ENCODE results near the gene CNTNAP2. TPM values are rescaled to one million over a fixed set of nuclear protein-coding genes. Genes with fewer than 3 reads are reported as not detected.
"Not testable (repeated sequence)": the region's sequence is repeated elsewhere in the genome, so short reads cannot be mapped to it uniquely, and the experiment has no call there.

CNTNAP2 gene
- total and polyA plus RNA-seq, 7 experiments from 2014 or later, result 0.02 to 0.48 (median 0.24) TPM; not detected in 2

- no peaks in the 10 kb centered on the region for H3K36me3 ChIP-seq (ENCODE audit: control insufficient read depth in 2 of 3, insufficient read depth in 3 of 3, low read length in 3 of 3)
- no peaks in the 10 kb centered on the region for H3K4me1 ChIP-seq (ENCODE audit: control insufficient read depth in 2 of 2, insufficient read depth in 2 of 2, low read length in 2 of 2)
- H3K27me3 Mint-ChIP-seq, result peaks cover 0 to 5% (median 4%) of the 10 kb centered on the region in 5 donors
- DNase-seq (no peak), ATAC-seq (no peak)
- no peak overlapping the region for H3K4me3 ChIP-seq (ENCODE audit: low read length)
- H3K27ac Mint-ChIP-seq, result no peak overlapping the region
- no peak overlapping the region for H3K27ac ChIP-seq (ENCODE audit: low read depth, low read length)
- no peak overlapping the region for H3K4me3 Mint-ChIP-seq
- ChIA-PET POLR2A (no interaction called here), CTCF (no interaction called here)
- peaks cover 0 to 1% (median 0%) of the 10 kb centered on the region in 7 donors for H3K4me1 Mint-ChIP-seq
- H3K36me3 Mint-ChIP-seq, result no peaks in the 10 kb centered on the region
- H3K9me3 Mint-ChIP-seq, result peaks cover 0 to 1% (median 0%) of the 10 kb centered on the region in 11 donors
- H3K9me3 ChIP-seq (ENCODE audit: control insufficient read depth in 2 of 3, low read length in 3 of 3), result no peaks in the 10 kb centered on the region
- intact Hi-C loops (cut with micrococcal nuclease), result no loop called here
- H3K27me3 ChIP-seq (ENCODE audit: control insufficient read depth in 2 of 2, insufficient read depth in 2 of 2, low read length in 2 of 2), result no peaks in the 10 kb centered on the region
These were observed 2325.6 kb downstream of the CNTNAP2 start for GRCh38 chr7:148442141-148442655.

GRCh38 chr7:148442933-148443332, 2326.3 kb downstream of the CNTNAP2 start:
- no peak overlapping the region for H3K4me3 Mint-ChIP-seq
- H3K27me3 Mint-ChIP-seq, result peaks cover 0 to 5% (median 4%) of the 10 kb centered on the region in 5 donors
- no peak overlapping the region for H3K27ac Mint-ChIP-seq
- CTCF ChIA-PET, result no interaction called here
- intact Hi-C loops (cut with micrococcal nuclease), result no loop called here
- Histone ChIP-seq H3K4me1 (ENCODE audit: control insufficient read depth in 2 of 2, insufficient read depth in 2 of 2, low read length in 2 of 2) (no peaks in the 10 kb centered on the region), H3K36me3 (ENCODE audit: control insufficient read depth in 2 of 3, insufficient read depth in 3 of 3, low read length in 3 of 3) (no peaks in the 10 kb centered on the region), H3K27me3 (ENCODE audit: control insufficient read depth in 2 of 2, insufficient read depth in 2 of 2, low read length in 2 of 2) (no peaks in the 10 kb centered on the region), H3K27ac (ENCODE audit: low read depth, low read length) (no peak overlapping the region), H3K9me3 (ENCODE audit: control insufficient read depth in 2 of 3, low read length in 3 of 3) (no peaks in the 10 kb centered on the region), H3K4me3 (ENCODE audit: low read length) (no peak overlapping the region)
- peaks cover 0 to 1% (median 0%) of the 10 kb centered on the region in 11 donors for H3K9me3 Mint-ChIP-seq
- no peak for ATAC-seq
- DNase-seq, result no peak
- POLR2A ChIA-PET, result no interaction called here
- peaks cover 0 to 2% (median 0%) of the 10 kb centered on the region in 7 donors for H3K4me1 Mint-ChIP-seq
- no peaks in the 10 kb centered on the region for H3K36me3 Mint-ChIP-seq

DNA sequence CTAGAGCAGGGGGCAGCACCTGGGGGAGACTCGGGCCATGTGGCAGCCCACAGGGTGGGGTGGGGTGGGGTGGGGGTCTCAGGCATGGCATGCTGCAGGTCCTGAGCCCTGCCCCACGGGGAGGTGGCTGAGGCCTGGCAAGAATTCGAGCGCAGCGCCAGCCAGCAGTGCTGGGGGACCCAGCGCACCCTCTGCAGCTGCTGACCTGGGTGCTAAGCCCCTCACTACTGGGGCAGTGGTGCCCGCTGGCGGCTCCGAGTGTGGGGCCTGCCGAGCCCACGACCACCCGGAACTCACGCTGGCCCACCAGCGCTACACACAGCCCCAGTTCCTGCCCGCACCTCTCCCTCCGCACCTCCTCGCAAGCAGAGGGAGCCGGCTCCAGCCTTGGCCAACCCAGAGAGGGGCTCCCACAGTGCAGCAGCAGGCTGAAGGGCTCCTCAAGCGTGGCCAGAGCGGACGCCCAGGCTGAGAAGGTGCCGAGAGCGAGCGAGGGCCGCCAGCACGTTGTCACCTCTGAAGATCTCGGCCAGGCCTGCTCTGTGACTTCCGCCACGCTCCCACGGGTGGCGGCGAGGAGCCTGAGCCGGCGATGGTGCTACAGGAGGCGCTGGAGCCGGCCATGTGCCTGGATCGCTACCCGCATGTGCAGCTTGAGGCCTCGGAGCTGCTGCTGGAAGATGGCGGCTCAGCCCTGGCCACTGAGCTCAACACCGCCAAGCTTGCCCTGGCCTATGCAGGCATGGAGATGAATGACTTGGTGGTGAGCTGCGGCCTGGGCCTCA, 2328.9 kb downstream of the CNTNAP2 start:
- POLR2A ChIA-PET, result no interaction called here
- CTCF ChIA-PET, result no interaction called here
- H3K4me1 Mint-ChIP-seq, result peaks cover 0 to 2% (median 0%) of the 10 kb centered on the region in 7 donors
- H3K4me3 Mint-ChIP-seq, result no peak overlapping the region
- Histone ChIP-seq H3K9me3 (ENCODE audit: control insufficient read depth in 2 of 3, low read length in 3 of 3) (no peaks in the 10 kb centered on the region), H3K4me1 (ENCODE audit: control insufficient read depth in 2 of 2, insufficient read depth in 2 of 2, low read length in 2 of 2) (no peaks in the 10 kb centered on the region), H3K27ac (ENCODE audit: low read depth, low read length) (no peak overlapping the region), H3K4me3 (ENCODE audit: low read length) (no peak overlapping the region), H3K27me3 (ENCODE audit: control insufficient read depth in 2 of 2, insufficient read depth in 2 of 2, low read length in 2 of 2) (no peaks in the 10 kb centered on the region), H3K36me3 (ENCODE audit: control insufficient read depth in 2 of 3, insufficient read depth in 3 of 3, low read length in 3 of 3) (no peaks in the 10 kb centered on the region)
- peaks cover 0 to 1% (median 0%) of the 10 kb centered on the region in 11 donors for H3K9me3 Mint-ChIP-seq
- intact Hi-C loops (cut with micrococcal nuclease), result no loop called here
- ATAC-seq, result no peak
- DNase-seq, result no peak
- H3K36me3 Mint-ChIP-seq, result peaks cover 0 to 1% (median 0%) of the 10 kb centered on the region in 5 donors
- H3K27me3 Mint-ChIP-seq, result peaks cover 0 to 5% (median 0%) of the 10 kb centered on the region in 5 donors
- H3K27ac Mint-ChIP-seq, result no peak overlapping the region

GRCh38 chr7:148447221-148447849, 2330.7 kb downstream of the CNTNAP2 start:
- intact Hi-C loops (cut with micrococcal nuclease), result no loop called here
- DNase-seq, result no peak

DNA sequence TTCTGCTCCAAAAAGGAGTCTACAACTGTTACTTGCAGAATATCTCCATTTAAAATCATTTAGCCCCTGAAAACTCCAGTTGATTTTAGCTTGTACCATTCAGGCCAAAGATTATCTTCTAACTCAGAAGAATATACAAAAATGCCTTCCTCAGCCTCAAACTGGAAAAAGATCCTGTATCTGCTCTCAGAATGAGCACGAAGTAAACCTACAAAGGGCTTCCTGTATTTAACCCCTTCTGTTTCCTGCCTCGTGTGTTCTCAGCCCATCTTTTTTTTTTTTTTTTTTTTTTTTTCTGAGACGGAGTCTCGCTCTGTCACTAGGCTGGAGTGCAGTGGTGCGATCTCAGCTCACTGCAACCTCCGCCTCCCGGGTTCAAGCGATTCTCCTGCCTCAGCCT, 2334.9 kb downstream of the CNTNAP2 start:
- H3K9me3 Mint-ChIP-seq; H3K4me1 ChIP-seq (ENCODE audit: control insufficient read depth in 2 of 2, insufficient read depth in 2 of 2, low read length in 2 of 2); H3K27ac Mint-ChIP-seq; H3K27me3 ChIP-seq (ENCODE audit: control insufficient read depth in 2 of 2, insufficient read depth in 2 of 2, low read length in 2 of 2); H3K36me3 Mint-ChIP-seq; H3K27me3 Mint-ChIP-seq; ATAC-seq; H3K36me3 ChIP-seq (ENCODE audit: control insufficient read depth in 2 of 3, insufficient read depth in 3 of 3, low read length in 3 of 3); H3K27ac ChIP-seq (ENCODE audit: low read depth, low read length); CTCF ChIA-PET; H3K9me3 ChIP-seq (ENCODE audit: control insufficient read depth in 2 of 3, low read length in 3 of 3); POLR2A ChIA-PET; intact Hi-C loops (cut with micrococcal nuclease); H3K4me3 ChIP-seq (ENCODE audit: low read length); DNase-seq; H3K4me3 Mint-ChIP-seq; H3K4me1 Mint-ChIP-seq: not testable (repeated sequence)

More at GRCh38 chr7:148447221-148447849, 2330.7 kb downstream of the CNTNAP2 start:
- Histone ChIP-seq H3K36me3 (ENCODE audit: control insufficient read depth in 2 of 3, insufficient read depth in 3 of 3, low read length in 3 of 3) (no peaks in the 10 kb centered on the region), H3K27ac (ENCODE audit: low read depth, low read length) (no peak overlapping the region), H3K4me3 (ENCODE audit: low read length) (no peak overlapping the region), H3K27me3 (ENCODE audit: control insufficient read depth in 2 of 2, insufficient read depth in 2 of 2, low read length in 2 of 2) (no peaks in the 10 kb centered on the region), H3K9me3 (ENCODE audit: control insufficient read depth in 2 of 3, low read length in 3 of 3) (no peaks in the 10 kb centered on the region), H3K4me1 (ENCODE audit: control insufficient read depth in 2 of 2, insufficient read depth in 2 of 2, low read length in 2 of 2) (no peaks in the 10 kb centered on the region)
- Mint-ChIP-seq H3K27ac (no peak overlapping the region), H3K36me3 (peaks cover 0 to 1% (median 0%) of the 10 kb centered on the region in 5 donors), H3K9me3 (peaks cover 0 to 1% (median 0%) of the 10 kb centered on the region in 11 donors), H3K27me3 (no peaks in the 10 kb centered on the region), H3K4me1 (peaks cover 0 to 5% (median 0%) of the 10 kb centered on the region in 7 donors), H3K4me3 (no peak overlapping the region)
- no peak for ATAC-seq
- POLR2A ChIA-PET, result no interaction called here
- CTCF ChIA-PET, result no interaction called here

- Histone ChIP-seq H3K27ac (ENCODE audit: low read depth, low read length) (no peak overlapping the region), H3K27me3 (ENCODE audit: control insufficient read depth in 2 of 2, insufficient read depth in 2 of 2, low read length in 2 of 2) (no peaks in the 10 kb centered on the region), H3K4me3 (ENCODE audit: low read length) (no peak overlapping the region), H3K9me3 (ENCODE audit: control insufficient read depth in 2 of 3, low read length in 3 of 3) (no peaks in the 10 kb centered on the region), H3K4me1 (ENCODE audit: control insufficient read depth in 2 of 2, insufficient read depth in 2 of 2, low read length in 2 of 2) (no peaks in the 10 kb centered on the region), H3K36me3 (ENCODE audit: control insufficient read depth in 2 of 3, insufficient read depth in 3 of 3, low read length in 3 of 3) (no peaks in the 10 kb centered on the region)
- POLR2A ChIA-PET, result no interaction called here
- ATAC-seq, result peak; percentile 29
- Mint-ChIP-seq H3K27ac (no peak overlapping the region), H3K4me1 (peaks cover 0 to 2% (median 0%) of the 10 kb centered on the region in 7 donors), H3K4me3 (no peak overlapping the region), H3K36me3 (no peaks in the 10 kb centered on the region), H3K27me3 (no peaks in the 10 kb centered on the region), H3K9me3 (no peaks in the 10 kb centered on the region)
- no peak for DNase-seq
- CTCF ChIA-PET, result no interaction called here
- intact Hi-C loops (cut with micrococcal nuclease), result no loop called here
These were observed 2339.8 kb downstream of the CNTNAP2 start for GRCh38 chr7:148456351-148456750.
